ENCODE measurements around the gene IRX6.

Gene IRX6

GRCh38 chr16:55376045-55376444 is 52.0 kb downstream of the IRX6 start:
- no peak for TF ChIP-seq CTCF (IDR thresholded peaks at IDR 0.05)
- TF ChIP-seq ZFX (IDR thresholded peaks at IDR 0.05; ENCODE audit: borderline replicate concordance): no peak

GRCh38 chr16:55376567-55377167 is 52.7 kb downstream of the IRX6 start:
- no peak overlapping the region for H3K27ac ChIP-seq
- TF ChIP-seq CTCF (IDR thresholded peaks at IDR 0.05) (no peak), ZFX (IDR thresholded peaks at IDR 0.05; ENCODE audit: borderline replicate concordance) (no peak)

More at GRCh38 chr16:55376045-55376444, 52.0 kb downstream of the IRX6 start:
- H3K27ac ChIP-seq: no peak overlapping the region

GRCh38 chr16:55377840-55378239 is 53.8 kb downstream of the IRX6 start:
- H3K27ac ChIP-seq: no peak overlapping the region
- TF ChIP-seq ZFX (IDR thresholded peaks at IDR 0.05; ENCODE audit: borderline replicate concordance) (no peak), CTCF (IDR thresholded peaks at IDR 0.05) (no peak)

- TF ChIP-seq ZFX (IDR thresholded peaks at IDR 0.05; ENCODE audit: borderline replicate concordance) (no peak), CTCF (IDR thresholded peaks at IDR 0.05) (no peak)
- H3K27ac ChIP-seq: no peak overlapping the region
These were observed 54.6 kb downstream of the IRX6 start for GRCh38 chr16:55378616-55379015.

- no peak overlapping the region for H3K27ac ChIP-seq
- TF ChIP-seq ZFX (IDR thresholded peaks at IDR 0.05; ENCODE audit: borderline replicate concordance) (no peak), CTCF (IDR thresholded peaks at IDR 0.05) (no peak)
These were observed 55.4 kb downstream of the IRX6 start for GRCh38 chr16:55379371-55379770.

- H3K27ac ChIP-seq: no peak overlapping the region
- TF ChIP-seq CTCF (IDR thresholded peaks at IDR 0.05) (no peak), ZFX (IDR thresholded peaks at IDR 0.05; ENCODE audit: borderline replicate concordance) (no peak)
These were observed 55.9 kb downstream of the IRX6 start for GRCh38 chr16:55379876-55380390.
